OCI-M2 (cell line): ENCODE measurements around the gene NT5E.

Source experiments
- DNase-seq: peaks from one replicate; lab custom pipeline; 2025; ENCODE audit not compliant: unreplicated experiment; lab: John Stamatoyannopoulos, UW

The NT5E gene

DNA sequence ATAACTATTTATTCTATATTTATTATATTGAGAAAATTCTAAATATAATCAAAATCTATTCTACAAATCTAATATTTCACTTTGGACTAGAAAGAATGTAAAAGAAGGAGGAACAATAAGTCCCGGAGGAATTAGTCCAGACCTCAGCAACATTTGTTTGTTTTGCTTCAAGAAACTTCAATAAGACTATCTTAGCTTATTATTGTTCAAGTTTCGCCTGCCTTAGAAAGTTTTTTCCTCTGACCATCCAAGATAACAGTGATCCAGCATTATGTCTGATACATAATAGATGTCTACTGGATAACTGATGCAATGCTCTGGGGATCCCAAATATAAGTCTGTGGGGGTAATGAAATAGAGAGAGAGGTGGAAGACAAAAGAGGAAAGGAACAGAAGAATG is 28.7 kb upstream of the NT5E start:
- no peak for DNase-seq

DNA sequence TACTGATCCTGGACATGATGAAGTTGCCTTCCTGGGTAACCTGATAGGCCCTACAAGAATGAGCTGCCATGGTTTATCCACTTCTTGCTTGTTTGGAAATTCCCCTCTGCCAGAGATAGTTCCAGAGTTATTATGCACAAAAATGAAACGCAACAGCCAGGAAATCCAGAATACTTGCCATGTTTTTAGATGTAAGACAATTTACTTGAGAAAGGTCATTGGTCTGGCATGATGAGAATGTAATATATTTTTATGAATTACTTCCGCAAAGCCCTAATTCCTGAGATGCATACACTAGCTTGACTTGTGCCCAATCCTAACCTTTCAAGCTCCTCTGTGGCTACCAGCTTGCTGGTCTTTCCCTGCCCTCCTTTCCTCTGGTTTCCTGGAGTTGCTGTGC is 27.9 kb upstream of the NT5E start:
- DNase-seq = no peak

DNA sequence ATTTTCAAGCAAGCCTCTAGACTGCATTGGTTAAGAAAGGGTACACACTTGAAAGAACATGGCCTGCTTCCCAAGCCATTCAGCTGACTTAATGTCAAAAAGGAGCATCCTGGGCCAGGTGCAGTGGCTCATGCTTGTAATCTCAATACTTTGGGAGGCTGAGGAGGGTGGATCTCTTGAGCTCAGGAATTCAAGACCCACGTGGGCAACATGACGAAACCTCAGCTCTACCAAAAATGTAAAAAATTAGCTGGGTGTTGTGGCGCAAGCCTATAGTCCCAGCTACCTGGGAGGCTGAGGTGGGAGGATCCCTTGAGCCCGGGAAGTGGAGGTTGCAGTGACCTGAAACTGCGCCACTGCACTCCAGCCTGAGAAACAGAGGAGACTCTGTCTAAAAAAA is 26.9 kb upstream of the NT5E start:
- DNase-seq = no peak

DNA sequence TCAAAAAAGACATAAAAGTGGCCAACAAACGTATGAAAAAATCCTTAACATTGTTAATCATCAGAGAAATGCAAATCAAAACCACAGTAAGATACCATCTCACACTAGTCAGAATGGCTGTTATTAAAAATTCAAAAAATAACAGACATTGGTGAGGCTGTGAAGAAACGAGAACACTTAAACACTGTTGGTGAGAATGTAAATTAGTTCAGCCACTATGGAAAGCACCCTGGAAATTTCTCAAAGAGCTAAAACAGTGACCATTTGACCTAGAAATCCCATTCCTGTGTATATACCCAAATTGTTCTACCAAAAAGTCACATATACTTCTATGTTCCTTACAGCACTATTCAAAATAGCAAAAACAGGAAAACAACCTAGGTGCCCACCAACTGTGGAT is 24.9 kb upstream of the NT5E start:
- DNase-seq = no peak

DNA sequence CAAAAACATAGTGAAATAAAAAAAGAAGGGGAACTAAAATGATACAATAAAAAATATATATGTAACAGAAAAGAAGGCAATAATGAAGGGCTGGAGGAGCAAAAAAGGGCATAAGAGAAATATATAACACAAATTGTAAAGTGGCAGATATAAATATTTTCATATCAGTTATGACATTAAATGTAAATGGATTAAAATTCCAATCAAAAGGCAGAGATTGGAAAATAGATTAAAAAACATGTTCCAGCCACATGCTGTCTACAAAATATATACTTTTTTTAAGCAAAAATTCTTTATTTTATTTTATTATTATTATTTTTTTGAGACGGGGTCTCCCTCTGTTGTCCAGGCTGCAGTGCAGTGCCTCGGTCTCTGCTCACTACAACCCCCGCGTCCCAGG is 23.9 kb upstream of the NT5E start:
- no peak for DNase-seq

DNA sequence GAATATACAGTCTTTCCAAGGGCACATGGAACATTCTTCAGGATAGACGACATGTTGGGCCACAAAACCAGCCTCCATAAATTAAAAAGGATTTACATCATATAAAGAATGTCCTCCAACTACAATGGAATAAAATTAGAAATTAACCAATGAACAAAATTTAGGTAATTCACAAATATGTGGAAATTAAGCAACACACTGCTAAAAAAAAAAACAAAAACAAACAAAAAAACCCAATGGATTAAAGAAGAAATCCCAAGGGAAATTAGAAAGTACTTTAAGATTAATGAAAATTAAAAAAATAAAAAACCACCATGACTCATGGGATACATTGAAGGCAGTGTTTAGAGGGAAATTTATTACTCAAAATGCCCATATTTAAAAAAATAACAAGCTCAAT is 21.4 kb upstream of the NT5E start:
- no peak for DNase-seq

DNA sequence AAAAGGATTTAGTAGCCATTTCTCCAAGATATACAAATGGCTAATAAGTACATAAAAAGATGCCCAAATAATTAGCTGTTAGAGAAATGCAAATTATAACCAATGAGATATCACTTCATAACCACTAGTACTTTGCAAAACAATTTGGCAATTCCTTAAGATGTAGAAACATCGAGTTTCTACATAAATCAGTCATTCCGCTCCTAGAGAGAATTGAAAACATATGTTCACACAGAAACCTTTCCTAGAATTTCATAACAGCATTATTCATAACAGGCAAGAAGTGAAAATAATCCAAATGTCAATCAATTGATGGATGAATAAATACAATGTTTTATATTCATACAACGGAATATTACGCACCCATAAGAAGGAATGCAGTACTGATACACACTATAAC is 20.5 kb upstream of the NT5E start:
- no peak for DNase-seq

DNA sequence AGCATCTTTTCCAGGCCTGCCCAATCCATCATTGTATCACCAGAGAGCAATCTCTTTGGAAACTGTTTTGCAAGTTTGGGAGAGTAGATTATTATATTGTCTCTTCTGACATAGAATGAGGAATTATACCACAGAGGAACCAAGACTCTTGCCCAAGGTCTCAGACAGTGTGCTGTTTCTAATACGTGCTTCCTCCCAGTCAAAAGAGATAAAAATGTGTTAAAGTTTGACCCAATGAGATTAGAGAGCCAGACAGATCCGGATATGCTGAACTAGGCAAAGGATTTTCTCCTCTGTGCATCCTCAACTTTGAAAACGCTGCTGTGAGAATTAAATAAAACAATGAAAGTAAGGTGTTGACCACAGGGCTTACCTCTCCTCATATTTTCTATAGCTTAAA is 18.6 kb upstream of the NT5E start:
- DNase-seq = no peak

DNA sequence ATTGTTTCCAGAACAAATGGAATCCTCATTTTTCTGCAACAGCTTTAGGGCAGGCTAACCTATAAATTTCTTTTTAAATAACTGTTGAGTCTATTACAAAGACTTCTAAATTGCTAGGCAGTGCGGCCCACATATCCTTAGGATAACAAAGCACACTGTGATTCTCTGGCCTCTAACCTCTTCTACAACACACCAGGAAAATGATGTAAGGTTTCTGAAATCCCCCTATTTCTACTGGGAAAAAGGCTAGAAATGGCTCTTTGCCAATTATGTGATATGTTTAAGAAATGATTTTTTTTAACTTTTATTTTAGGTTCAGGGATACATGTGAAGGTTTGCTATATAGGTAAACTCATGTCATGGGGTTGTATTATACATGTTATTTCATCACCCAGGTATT is 17.3 kb upstream of the NT5E start:
- DNase-seq = no peak

DNA sequence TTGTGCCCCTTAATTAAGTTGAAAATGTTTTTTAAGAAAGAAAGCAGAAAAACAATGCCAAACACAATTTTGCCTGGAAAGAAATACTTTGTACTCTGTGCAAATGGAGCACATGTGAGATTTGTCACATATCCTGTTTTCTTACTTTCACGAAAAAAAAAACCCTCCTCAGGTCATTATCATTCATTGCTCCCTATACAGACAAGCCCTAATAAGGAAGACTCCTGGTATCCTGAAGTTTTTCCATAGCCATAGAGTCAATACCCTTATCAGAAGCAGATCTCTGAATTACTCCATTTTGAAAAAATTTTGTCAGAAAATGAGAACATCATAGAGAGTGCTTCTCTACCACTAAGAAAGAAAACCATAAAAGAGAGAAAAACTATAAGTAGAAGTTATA is 14.0 kb upstream of the NT5E start:
- DNase-seq = no peak

DNA sequence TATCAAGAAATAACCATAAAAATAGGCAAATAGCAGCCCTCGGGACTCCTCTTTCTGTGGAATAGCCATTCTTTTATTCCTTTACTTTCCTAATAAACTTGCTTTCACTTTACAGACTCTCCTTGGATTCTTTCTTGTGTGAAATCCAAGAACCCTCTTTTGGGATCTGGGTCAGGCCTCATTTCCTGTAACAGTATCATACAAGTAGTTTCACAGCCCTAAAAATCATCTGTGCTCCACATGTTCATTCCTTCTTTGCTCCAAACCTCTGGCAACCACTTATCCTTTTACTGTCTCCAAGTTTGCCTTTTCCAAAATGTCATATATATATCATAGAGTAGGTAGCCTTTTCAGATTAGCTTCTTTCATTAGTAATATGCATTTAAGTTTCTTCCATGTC is 13.5 kb upstream of the NT5E start:
- no peak for DNase-seq

DNA sequence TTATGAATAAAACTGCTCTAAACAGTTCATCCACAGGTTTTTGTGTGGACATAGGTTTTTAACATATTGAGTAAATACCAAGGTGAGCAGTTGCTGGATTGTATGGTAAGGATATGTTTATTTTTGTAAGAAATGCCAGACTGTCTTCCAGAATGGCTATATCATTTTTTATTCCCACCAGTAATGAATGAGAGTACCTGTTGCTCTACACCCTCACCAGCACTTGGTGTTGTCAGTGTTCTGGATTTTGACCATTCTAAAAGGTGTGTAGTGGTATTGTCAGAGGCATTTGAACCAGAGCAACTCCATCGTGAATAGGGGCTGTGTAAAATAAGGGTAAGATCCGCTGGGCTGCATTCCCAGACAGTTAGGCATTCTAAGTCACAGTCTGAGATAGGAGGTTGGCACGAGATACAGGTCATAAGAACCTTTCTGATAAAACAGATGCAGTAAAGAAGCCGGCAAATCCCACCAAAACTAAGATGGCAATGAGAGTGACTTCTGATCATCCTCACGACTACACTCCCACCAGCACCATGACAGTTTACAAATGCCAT is 12.9 kb upstream of the NT5E start:
- no peak for DNase-seq

DNA sequence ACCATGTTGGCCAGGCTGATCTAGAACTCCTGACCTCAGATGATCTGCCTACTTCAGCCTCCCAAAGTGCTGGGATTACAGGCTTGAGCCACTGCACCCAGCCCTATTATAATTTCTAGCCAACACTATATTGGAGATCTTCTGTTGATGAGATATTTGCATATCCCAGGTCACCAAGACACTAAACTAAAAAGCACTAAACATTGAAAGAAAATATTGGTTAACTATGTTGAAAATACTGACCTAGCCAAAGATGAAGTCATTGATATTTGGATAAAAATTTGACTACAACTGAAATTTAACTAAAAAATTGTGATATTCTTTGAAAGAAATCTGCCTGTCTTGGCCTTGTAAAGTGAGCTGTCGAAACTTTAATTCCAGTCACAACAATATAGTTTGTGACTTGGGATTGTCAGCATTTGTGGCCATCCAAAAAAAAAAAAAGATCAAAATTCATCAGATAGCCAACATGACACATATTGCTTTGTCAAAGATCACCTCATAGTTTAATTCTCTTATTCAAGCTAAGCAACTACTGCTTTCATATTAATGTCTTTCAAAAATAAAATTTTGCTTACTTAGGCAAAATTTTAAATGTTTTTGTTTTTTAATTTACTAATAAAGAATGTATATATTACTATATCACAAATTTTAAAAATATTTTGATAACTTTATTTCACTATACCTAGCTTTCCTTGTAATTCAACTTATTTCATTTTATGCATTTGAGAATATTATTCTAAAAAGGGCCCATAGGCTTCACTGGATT is 6.3 kb upstream of the NT5E start:
- DNase-seq = no peak

DNA sequence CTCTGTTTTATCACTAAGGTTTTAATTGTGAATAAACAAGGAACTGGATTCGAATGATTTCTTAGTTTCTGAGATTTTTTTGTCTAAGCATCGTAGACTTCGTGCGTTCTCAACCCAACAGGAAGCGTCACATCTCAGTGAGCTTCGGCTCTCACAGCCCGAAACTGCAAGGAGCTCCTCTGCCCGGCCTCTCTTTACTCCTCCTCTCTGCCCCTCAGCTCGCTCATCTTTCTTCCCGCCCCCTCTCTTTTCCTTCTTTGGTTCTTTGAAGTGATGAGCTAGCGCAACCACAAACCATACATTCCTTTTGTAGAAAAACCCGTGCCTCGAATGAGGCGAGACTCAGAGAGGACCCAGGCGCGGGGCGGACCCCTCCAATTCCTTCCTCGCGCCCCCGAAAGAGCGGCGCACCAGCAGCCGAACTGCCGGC is 480 bp upstream of the NT5E start:
- DNase-seq = no peak

DNA sequence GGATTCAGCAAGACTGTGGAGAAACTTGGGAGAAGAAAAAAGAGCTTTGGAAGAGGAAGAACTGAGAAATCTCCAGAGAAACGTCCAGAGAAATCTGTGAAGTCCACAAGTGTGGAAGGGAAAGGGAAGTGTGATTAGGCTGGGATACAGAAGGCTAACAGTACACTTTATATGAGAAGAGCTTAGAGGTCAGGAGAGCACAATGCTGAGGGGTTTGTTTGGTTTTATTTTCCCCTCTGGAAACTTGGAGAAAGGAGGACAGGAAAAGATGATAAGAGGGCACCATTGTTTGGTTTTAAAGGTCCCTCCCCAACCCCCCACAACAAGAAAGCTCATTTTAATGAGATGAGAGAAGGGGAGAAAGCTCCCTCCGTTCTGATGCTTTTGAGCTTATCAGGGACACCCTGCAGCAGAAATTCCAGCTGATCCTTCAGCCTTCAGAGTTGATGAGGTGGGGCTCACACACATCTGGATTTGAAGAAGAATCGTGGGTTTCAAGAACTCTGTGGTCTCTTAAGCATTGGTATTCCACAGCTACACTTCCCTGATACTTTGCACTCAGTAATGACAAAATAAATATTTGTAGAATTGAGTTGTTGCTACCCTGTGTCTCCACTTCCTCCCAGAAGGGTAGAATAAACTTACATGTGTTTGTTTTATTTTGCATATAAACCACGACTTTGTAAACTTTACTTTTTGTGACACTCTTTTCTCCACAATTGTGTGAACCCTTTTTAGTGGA is 1.9 kb downstream of the NT5E start:
- no peak for DNase-seq

DNA sequence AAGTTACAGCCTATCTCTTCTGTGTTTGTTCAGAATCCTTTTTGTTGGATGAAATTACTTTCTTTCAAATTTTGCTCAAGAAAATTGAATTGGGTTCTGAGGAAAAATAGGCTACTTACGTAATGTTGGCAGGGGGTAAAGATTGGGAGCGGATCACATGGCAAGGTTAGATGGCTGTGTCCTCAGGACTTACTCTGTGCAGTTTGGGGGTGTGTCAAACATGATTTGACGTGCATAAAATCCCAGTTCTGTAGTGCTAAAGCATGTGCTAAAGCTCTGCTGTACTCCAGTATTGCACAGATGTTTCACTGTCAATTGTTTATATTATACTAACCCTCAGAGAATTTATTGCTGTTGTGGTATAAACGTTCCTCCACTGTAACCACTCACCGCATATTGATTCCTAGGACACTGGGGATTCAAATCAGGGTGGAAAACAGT is 2.6 kb downstream of the NT5E start:
- DNase-seq = no peak

DNA sequence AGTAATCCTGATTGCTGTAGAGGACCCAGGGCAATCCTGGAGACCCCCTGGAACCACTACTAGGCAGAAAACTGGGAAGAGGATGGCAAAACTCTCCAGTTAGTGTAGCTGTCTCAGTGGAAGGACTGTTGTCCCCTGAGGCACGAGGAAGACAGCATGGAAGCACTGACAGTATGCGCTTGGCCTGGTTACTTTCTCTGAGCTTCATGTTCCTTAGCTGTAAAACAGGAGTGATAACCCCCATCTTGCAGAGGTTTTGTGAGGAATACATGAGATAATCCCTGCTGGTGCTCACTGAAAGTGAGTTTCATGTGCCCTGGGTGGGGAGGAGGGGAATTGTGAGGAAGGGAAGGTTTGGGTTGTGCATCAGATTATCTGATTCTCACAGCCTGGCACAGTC is 3.2 kb downstream of the NT5E start:
- no peak for DNase-seq

DNA sequence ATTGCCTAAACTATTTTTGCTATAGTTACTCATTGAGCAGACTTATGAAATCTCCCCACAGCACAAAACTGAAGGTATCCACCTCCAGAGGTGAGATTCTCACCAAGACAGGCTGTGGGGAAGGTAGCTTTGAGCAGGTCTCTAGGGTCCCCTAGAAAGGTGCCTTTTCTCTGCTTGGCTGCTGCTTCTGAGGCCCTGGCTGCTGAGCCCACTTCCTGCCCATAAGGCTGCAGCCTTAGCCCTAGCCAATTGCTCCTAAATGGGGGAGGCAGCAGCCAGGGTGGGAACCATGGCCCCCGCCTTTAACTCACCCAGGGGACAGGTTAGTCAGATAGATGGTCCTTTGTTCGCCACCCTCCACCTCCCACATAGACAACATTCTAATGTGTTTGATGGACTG is 3.6 kb downstream of the NT5E start:
- DNase-seq = no peak

DNA sequence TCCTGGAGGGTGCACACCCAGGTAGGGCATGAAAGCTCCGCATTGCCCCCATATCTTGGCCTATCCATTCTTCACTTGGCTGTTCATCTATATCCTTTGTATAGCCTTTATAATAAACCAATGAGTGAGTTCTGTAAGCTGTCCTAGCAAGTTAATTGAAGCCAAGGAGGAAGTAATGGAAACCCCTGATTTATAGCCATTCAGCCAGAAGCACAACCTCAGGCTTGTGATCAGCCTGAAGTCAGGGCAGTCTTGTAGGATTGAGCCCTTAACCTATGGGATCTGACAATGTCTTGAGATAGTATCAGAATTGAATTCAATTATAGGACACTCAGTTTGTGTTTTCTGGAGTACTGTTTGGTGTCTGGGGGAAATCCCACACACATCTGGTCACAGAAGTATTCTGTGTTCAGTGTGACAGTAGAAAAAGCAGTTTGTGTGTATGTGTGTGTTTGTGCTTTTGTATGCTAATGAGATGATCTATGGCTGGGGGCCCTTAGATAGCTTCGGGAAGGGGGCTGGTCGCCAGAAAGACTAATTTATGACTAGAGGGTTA is 5.7 kb downstream of the NT5E start:
- no peak for DNase-seq

DNA sequence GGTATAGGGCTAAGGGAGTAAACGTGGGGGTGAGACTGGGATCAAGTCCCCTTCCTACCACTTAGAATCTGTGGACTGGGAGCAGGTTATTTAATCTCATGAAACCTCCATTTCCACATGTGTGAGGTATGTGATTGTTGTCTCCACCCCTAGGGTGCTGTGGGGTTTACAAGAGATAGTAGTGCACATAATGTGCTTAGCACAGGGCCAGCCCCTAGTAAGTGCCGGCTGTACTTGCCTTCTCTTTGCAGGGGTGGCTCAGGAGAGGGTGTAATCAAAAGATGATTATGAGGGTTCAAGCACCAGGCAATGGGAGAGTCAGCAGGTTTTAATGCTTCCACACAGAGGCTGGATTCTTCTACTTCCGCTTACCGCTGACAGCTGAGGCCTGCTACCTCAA is 6.9 kb downstream of the NT5E start:
- DNase-seq = no peak

DNA sequence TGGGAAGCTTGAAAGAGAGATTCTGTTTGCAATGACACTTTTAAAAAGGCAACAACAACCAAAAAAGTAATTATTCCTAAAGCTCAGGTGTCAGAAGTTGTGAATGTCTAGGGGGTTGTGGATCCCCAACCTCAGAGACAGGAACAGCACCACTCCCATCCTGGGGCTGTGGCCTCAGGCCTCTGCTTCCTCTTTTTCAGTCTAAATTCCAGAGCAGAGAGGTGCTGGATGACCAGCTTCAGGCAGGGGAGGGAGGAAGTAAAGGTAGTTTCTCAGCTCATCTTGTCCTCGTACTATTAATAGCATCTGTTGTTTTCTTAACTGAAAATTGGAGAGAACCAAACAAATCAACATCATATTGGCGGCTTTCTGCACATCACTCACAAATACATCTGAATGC is 8.3 kb downstream of the NT5E start:
- DNase-seq = no peak

DNA sequence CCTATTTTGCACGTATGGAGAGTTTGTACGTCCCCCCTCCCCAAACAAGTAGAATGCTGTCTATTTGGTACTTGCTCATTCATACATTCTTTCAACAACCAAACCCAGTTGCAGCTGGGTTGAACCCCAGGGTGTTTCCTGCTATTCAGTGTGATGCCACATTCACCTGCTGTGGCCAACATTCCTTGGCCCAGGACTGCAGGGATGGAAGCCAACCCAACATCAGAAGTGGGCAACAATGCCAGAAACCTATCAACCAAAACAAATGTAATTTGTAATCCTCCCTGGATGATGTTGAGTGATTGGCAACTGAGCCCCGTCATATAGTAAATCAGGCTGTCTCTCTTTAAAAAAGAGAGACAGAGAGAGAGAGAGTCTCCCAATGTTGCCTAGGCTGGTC is 8.9 kb downstream of the NT5E start:
- no peak for DNase-seq
